GM12873 (cell line): ENCODE results near the gene RPL10.

ENCODE experiments used
- TF ChIP-seq, protein P1 (sequence below): IDR thresholded peaks from 2 replicates; pipeline ENCODE4 v1.5.1; 2012; ENCODE audit warnings: low read depth, mild to moderate bottlenecking, moderate library complexity, low read length, control low read depth; ENCODE audit not compliant: insufficient read depth; ENCODE audit errors: missing control alignments

RPL10 gene

GRCh38 chrX:154448484-154448883, 50.3 kb downstream of the RPL10 start:
- TF ChIP-seq, protein P1, sequence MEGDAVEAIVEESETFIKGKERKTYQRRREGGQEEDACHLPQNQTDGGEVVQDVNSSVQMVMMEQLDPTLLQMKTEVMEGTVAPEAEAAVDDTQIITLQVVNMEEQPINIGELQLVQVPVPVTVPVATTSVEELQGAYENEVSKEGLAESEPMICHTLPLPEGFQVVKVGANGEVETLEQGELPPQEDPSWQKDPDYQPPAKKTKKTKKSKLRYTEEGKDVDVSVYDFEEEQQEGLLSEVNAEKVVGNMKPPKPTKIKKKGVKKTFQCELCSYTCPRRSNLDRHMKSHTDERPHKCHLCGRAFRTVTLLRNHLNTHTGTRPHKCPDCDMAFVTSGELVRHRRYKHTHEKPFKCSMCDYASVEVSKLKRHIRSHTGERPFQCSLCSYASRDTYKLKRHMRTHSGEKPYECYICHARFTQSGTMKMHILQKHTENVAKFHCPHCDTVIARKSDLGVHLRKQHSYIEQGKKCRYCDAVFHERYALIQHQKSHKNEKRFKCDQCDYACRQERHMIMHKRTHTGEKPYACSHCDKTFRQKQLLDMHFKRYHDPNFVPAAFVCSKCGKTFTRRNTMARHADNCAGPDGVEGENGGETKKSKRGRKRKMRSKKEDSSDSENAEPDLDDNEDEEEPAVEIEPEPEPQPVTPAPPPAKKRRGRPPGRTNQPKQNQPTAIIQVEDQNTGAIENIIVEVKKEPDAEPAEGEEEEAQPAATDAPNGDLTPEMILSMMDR = no peak

DNA sequence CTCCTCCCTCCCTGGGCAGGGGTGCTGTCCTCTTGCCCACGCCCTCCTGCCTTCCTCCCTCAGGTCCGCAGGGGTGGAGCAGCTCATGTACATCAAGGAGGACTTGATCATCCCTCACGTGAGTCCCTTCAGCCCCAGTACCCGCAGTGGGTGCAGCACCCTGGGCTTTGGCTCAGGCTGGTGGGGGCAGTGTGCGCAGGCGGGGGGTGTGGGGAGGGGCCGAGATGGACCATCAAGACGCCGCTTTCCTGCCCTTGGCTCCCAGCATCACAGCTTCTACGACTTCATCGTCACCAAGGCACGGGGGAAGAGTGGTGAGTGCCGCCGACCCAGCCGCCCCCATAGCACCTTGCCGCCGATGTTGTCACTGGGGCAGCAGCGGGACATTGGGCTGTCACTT, 51.4 kb downstream of the RPL10 start:
- TF ChIP-seq, protein P1 = no peak

GRCh38 chrX:154450312-154450711, 52.1 kb downstream of the RPL10 start:
- TF ChIP-seq, protein P1 = no peak
